Coronary artery (tissue), 2 donors: ENCODE data around the gene FUNDC1.
"Not testable (repeated sequence)": the region's sequence is repeated elsewhere in the genome, so short reads cannot be mapped to it uniquely, and the experiment has no call there.

ENCODE experiments used
- DNase-seq: peaks from one replicate; pipeline ENCODE4 v3.0.0-alpha.2; 2017; ENCODE audit warnings: low spot score
- H3K27ac ChIP-seq, 2 donors: fragments of 200-600 bp; sonication (generic); one replicate each; pipeline ENCODE4 v1.5.1; 2016 to 2019
- H3K4me3 ChIP-seq: fragments of 200-600 bp; sonication (generic); 2 replicates; pipeline ENCODE4 v1.5.1; 2016; ENCODE audit warnings: mild to moderate bottlenecking, moderate library complexity
- TF ChIP-seq, protein P1 (sequence below): fragments of 200-600 bp; sonication (generic); IDR thresholded peaks from one replicate; pipeline ENCODE4 v1.5.1; 2019; ENCODE audit warnings: antibody characterized with exemption

Gene FUNDC1

GRCh38 chrX:44550563-44550962 is 7.9 kb upstream of the FUNDC1 start:
- Histone ChIP-seq H3K4me3 (no peak overlapping the region), H3K27ac (no peak overlapping the region)
- TF ChIP-seq, protein P1, sequence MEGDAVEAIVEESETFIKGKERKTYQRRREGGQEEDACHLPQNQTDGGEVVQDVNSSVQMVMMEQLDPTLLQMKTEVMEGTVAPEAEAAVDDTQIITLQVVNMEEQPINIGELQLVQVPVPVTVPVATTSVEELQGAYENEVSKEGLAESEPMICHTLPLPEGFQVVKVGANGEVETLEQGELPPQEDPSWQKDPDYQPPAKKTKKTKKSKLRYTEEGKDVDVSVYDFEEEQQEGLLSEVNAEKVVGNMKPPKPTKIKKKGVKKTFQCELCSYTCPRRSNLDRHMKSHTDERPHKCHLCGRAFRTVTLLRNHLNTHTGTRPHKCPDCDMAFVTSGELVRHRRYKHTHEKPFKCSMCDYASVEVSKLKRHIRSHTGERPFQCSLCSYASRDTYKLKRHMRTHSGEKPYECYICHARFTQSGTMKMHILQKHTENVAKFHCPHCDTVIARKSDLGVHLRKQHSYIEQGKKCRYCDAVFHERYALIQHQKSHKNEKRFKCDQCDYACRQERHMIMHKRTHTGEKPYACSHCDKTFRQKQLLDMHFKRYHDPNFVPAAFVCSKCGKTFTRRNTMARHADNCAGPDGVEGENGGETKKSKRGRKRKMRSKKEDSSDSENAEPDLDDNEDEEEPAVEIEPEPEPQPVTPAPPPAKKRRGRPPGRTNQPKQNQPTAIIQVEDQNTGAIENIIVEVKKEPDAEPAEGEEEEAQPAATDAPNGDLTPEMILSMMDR, result no peak
- no peak for DNase-seq

DNA sequence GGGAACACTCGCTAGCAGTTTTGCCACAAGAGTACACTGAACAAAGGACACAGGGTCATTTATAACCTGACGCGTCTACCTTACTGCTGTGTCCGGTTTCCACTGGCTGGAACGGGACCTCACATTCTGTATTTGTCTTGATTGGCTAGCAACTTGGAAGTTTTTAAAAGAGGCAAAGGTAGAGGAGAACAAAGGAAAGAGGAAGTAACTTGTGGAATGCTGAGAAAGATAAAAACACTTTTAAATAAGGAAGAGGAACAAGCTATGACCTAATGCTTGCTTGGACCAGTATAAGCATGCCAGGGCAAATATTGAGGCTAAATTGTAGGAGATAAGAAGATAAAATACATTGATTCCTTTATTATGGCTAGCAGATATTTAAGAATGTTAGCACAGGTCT is 2.8 kb upstream of the FUNDC1 start:
- H3K4me3 ChIP-seq, H3K27ac ChIP-seq, DNase-seq: not testable (repeated sequence)

DNA sequence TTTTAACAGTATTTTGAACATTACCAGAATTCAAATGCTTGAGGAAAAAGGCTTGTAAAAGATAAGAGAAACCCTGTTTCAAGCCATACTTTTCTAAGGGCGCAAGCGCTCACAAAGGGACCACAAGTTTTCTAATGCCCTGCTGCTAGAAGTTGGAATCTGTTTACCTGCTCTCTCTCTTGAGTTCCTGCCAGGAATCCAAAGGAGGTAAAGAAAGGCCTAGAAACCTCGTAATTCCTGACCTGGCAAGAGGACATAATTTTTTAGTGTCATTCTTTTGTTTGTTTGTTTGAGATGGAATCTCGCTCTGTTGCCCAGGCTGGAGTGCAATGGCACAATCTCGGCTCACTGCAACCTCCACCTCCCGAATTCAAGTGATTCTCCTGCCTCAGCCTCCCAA is 1.4 kb upstream of the FUNDC1 start:
- TF ChIP-seq, protein P1, result no peak
- H3K27ac ChIP-seq, result no peak overlapping the region
- no peak overlapping the region for H3K4me3 ChIP-seq
- DNase-seq, result no peak

- no peak for DNase-seq
- TF ChIP-seq, protein P1, result no peak
- Histone ChIP-seq H3K27ac (no peak overlapping the region), H3K4me3 (no peak overlapping the region)
Observed at GRCh38 chrX:44536198-44536597, 6.5 kb downstream of the FUNDC1 start.

DNA sequence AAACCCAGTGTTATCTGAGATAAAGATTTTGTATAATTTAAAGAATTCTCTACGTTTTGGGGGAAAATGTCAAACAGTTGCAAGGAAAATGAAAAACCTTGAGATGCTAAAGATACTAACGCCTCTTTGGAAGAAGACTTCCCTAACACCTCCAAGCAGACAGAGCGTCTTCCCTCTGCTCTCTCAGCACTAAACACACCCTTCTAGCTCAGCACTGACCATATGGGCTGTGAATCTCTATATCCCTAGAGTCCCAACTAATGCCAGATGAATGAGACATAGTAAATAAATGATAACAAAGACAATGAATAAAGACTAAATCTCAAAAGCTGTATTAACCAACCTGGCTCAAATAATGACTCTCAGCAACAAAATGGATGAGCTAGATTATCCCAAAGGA is 13.3 kb downstream of the FUNDC1 start:
- DNase-seq, result no peak
- TF ChIP-seq, protein P1, result no peak
- H3K27ac ChIP-seq, result no peak overlapping the region
- H3K4me3 ChIP-seq, result no peak overlapping the region

- no peak overlapping the region for H3K4me3 ChIP-seq
- TF ChIP-seq, protein P1, result no peak
- no peak overlapping the region for H3K27ac ChIP-seq
- no peak for DNase-seq
Observed at GRCh38 chrX:44514272-44514671, 28.4 kb downstream of the FUNDC1 start.

- TF ChIP-seq, protein P1, result no peak
- DNase-seq, result no peak
- Histone ChIP-seq H3K27ac (no peak overlapping the region), H3K4me3 (no peak overlapping the region)
Observed at GRCh38 chrX:44507292-44507691, 35.4 kb downstream of the FUNDC1 start.

GRCh38 chrX:44506678-44507077 is 36.0 kb downstream of the FUNDC1 start:
- Histone ChIP-seq H3K27ac (no peak overlapping the region), H3K4me3 (no peak overlapping the region)
- TF ChIP-seq, protein P1, result no peak
- no peak for DNase-seq
